Keratinocyte (primary cell): ENCODE results near the gene LSAMP. TPM values are rescaled to one million over a fixed set of nuclear protein-coding genes. Genes with fewer than 3 reads are reported as not detected.

Experiments used
- DNase-seq: peaks from one replicate; pipeline ENCODE4 v3.0.0-alpha.2; 2011; ENCODE audit warnings: low read depth, missing footprints, low spot score
- FAIRE-seq: peaks from 2 replicates; lab custom pipeline; 2011; peaks lifted over from hg19 to GRCh38; lab: Jason Lieb, UNC
- H2AFZ ChIP-seq: 2 replicates; pipeline ENCODE4 v1.6.0; 2012; ENCODE audit warnings: low read length, control low read depth, inconsistent platforms; ENCODE audit not compliant: control insufficient read depth
- H3K27ac ChIP-seq: 2 replicates; pipeline ENCODE4 v1.5.1; 2011; ENCODE audit warnings: low read length; ENCODE audit not compliant: control insufficient read depth, insufficient read depth
- H3K27me3 ChIP-seq: 3 replicates; pipeline ENCODE4 v1.6.0; 2011; ENCODE audit warnings: low read length; ENCODE audit not compliant: control insufficient read depth, insufficient read depth; ENCODE audit errors: extremely low read depth
- H3K36me3 ChIP-seq, 2 experiments: 2 replicates in 1 of 2; 3 replicates in 1 of 2; pipeline ENCODE4 v1.5.1; 2011; ENCODE audit warnings: low read length in 2 of 2, mild to moderate bottlenecking in 1 of 2; ENCODE audit not compliant: control insufficient read depth in 2 of 2, insufficient read depth in 2 of 2; ENCODE audit errors: extremely low read depth in 1 of 2
- H3K4me1 ChIP-seq: 3 replicates; pipeline ENCODE4 v1.5.1; 2011; ENCODE audit warnings: low read length; ENCODE audit not compliant: control insufficient read depth, insufficient read depth; ENCODE audit errors: extremely low read depth
- H3K4me2 ChIP-seq: 3 replicates; pipeline ENCODE4 v1.6.0; 2011; ENCODE audit warnings: low read depth, low read length; ENCODE audit not compliant: control insufficient read depth, insufficient read depth; ENCODE audit errors: extremely low read depth
- H3K4me3 ChIP-seq, 3 experiments: fragments of 200-600 bp in 1 of 3; sonication (generic) in 1 of 3; 2 replicates in 2 of 3; 3 replicates in 1 of 3; pipeline ENCODE4 v1.5.1; 2011 to 2016; ENCODE audit warnings: low read length in 3 of 3, mild to moderate bottlenecking in 3 of 3, control low read depth in 2 of 3, inconsistent platforms in 1 of 3, low read depth in 1 of 3, mixed read lengths in 1 of 3, mixed run types in 1 of 3, moderate library complexity in 1 of 3; ENCODE audit not compliant: control insufficient read depth in 2 of 3, insufficient read depth in 2 of 3; ENCODE audit errors: extremely low read depth in 1 of 3
- H3K79me2 ChIP-seq: 2 replicates; pipeline ENCODE4 v1.6.0; 2012; ENCODE audit warnings: low read length; ENCODE audit not compliant: control insufficient read depth, insufficient read depth
- H3K9ac ChIP-seq: 3 replicates; pipeline ENCODE4 v1.6.0; 2011; ENCODE audit warnings: low read length; ENCODE audit not compliant: control insufficient read depth, insufficient read depth; ENCODE audit errors: extremely low read depth
- H3K9me1 ChIP-seq: 3 replicates; pipeline ENCODE4 v1.6.0; 2011; ENCODE audit warnings: low read length; ENCODE audit not compliant: control insufficient read depth, insufficient read depth; ENCODE audit errors: extremely low read depth
- H3K9me3 ChIP-seq: 2 replicates; pipeline ENCODE4 v1.5.1; 2012; ENCODE audit warnings: low read depth, low read length; ENCODE audit not compliant: control insufficient read depth
- H4K20me1 ChIP-seq: 3 replicates; pipeline ENCODE4 v1.6.0; 2011; ENCODE audit warnings: low read length; ENCODE audit not compliant: control insufficient read depth, insufficient read depth; ENCODE audit errors: extremely low read depth
- EZH2 ChIP-seq: IDR thresholded peaks from one replicate; pipeline ENCODE4 v1.6.1; 2012; ENCODE audit warnings: inconsistent platforms, mild to moderate bottlenecking, low read length, moderate library complexity
- dilution Hi-C: fragments of 300-500 bp; cut with MboI; formaldehyde crosslinking; loops from one replicate; pipeline ENCODE4 v1.7.0; 2020; ENCODE audit warnings: low sequenced_read_pairs; ENCODE audit not compliant: extremely low pct_ligation_motif_present
- polyA plus RNA-seq, 5 experiments: library from polyadenylated mRNA; depleted of rRNA in 3 of 5; stranded (reverse) in 3 of 5; stranded (forward) in 1 of 5; unstranded in 1 of 5; fragments of >200 nt; gene quantifications; 1 replicate in 1 of 5; 2 replicates in 3 of 5; 3 replicates in 1 of 5; pipeline versions ENCODE4 v1.2.1 to v1.2.3, GENCODE V29; 2011 to 2012; ENCODE audit warnings: missing spikeins in 2 of 5, low read depth in 1 of 5, low replicate concordance in 1 of 5
- TF ChIP-seq, protein P1 (sequence below), 3 experiments: IDR thresholded peaks in 1 of 3; conservative IDR thresholded peaks in 1 of 3; optimal IDR thresholded peaks in 1 of 3; 2 replicates in 2 of 3; 3 replicates in 1 of 3; pipeline versions ENCODE3 to v1.5.1; 2011; ENCODE audit warnings: low read length in 3 of 3, mild to moderate bottlenecking in 3 of 3, moderate library complexity in 2 of 3, control low read depth in 1 of 3, inconsistent platforms in 1 of 3; ENCODE audit not compliant: insufficient read depth in 2 of 3; ENCODE audit errors: extremely low read depth in 1 of 3

The LSAMP gene
- polyA plus RNA-seq, 1 donor (not counting 4 experiments of a cell fraction or from before 2014, with no cell fraction given): 0.12 TPM

DNA sequence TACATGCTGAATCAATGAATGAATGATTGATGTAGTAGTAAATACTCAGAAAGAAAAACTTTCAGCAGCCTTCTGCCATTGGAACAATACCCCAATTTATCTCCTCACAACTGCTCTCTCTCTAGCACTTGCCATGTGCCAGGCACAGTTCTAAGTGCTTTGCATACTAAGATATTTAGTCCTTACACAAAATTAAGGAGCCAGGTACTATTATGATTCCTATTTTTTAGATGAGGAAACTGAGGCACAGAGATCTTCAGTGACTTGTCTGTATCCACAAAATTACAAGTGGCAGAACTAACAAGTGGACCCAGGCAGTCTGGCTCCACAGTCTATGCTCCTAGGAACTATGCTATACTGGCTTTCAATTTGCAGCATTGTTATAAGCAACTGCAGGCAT lies 279.2 kb downstream of the LSAMP start:
- Histone ChIP-seq H3K9ac (no peak overlapping the region), H3K9me3 (no peaks in the 10 kb centered on the region), H3K79me2 (no peaks in the 10 kb centered on the region), H3K27ac (no peak overlapping the region), H4K20me1 (no peaks in the 10 kb centered on the region), H3K9me1 (no peaks in the 10 kb centered on the region), H2AFZ (no peak overlapping the region), H3K36me3 (no peaks in the 10 kb centered on the region), H3K4me3 (no peak overlapping the region), H3K4me1 (no peaks in the 10 kb centered on the region), H3K4me2 (no peak overlapping the region), H3K27me3 (no peaks in the 10 kb centered on the region)
- TF ChIP-seq, protein P1, sequence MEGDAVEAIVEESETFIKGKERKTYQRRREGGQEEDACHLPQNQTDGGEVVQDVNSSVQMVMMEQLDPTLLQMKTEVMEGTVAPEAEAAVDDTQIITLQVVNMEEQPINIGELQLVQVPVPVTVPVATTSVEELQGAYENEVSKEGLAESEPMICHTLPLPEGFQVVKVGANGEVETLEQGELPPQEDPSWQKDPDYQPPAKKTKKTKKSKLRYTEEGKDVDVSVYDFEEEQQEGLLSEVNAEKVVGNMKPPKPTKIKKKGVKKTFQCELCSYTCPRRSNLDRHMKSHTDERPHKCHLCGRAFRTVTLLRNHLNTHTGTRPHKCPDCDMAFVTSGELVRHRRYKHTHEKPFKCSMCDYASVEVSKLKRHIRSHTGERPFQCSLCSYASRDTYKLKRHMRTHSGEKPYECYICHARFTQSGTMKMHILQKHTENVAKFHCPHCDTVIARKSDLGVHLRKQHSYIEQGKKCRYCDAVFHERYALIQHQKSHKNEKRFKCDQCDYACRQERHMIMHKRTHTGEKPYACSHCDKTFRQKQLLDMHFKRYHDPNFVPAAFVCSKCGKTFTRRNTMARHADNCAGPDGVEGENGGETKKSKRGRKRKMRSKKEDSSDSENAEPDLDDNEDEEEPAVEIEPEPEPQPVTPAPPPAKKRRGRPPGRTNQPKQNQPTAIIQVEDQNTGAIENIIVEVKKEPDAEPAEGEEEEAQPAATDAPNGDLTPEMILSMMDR (optimal IDR thresholded peaks at IDR 0.05 in 1 of 3, IDR thresholded peaks at IDR 0.05 in 1 of 3, conservative IDR thresholded peaks at IDR 0.05 in 1 of 3; ENCODE audit: extremely low read depth in 1 of 3, insufficient read depth in 2 of 3, low read length in 3 of 3): no peak
- no peak for TF ChIP-seq EZH2
- dilution Hi-C loops: no loop called here
- DNase-seq: no peak
- FAIRE-seq: no peak

DNA sequence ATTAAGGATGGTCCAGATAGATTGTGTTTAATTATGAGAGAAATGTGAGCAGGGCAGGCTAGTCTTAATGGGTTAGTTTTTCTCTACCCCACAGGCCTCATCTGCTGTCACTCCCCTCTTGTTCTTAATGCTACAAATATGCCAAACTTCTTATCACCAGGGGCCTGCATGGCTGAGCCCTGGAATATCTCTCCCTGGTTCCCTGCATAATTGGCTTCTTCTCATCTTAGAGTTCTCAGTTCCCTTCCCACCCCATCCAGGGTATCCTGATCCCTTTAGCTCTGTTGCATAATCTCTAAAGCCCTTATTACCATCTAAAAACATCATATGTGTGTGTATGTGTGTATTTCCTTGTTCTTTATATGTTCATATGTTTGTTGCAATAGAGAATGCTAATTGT lies 279.6 kb downstream of the LSAMP start:
- Histone ChIP-seq H2AFZ (no peak overlapping the region), H3K27ac (no peak overlapping the region), H3K36me3 (no peaks in the 10 kb centered on the region), H3K79me2 (no peaks in the 10 kb centered on the region), H4K20me1 (no peaks in the 10 kb centered on the region), H3K4me3 (no peak overlapping the region), H3K4me2 (no peak overlapping the region), H3K4me1 (no peaks in the 10 kb centered on the region), H3K27me3 (no peaks in the 10 kb centered on the region), H3K9ac (no peak overlapping the region), H3K9me1 (no peaks in the 10 kb centered on the region), H3K9me3 (no peaks in the 10 kb centered on the region)
- no peak for FAIRE-seq
- no peak for DNase-seq
- dilution Hi-C loops: no loop called here
- no peak for TF ChIP-seq EZH2
- TF ChIP-seq, protein P1 (optimal IDR thresholded peaks at IDR 0.05 in 1 of 3, IDR thresholded peaks at IDR 0.05 in 1 of 3, conservative IDR thresholded peaks at IDR 0.05 in 1 of 3; ENCODE audit: extremely low read depth in 1 of 3, insufficient read depth in 2 of 3, low read length in 3 of 3): no peak
